GM10266 (cell line): Measurements from ENCODE around the gene MLLT3.

Experiments used
- DNase-seq: peaks from one replicate; pipeline ENCODE4 v3.0.0; 2012; ENCODE audit errors: extremely low spot score
- TF ChIP-seq, protein P1 (sequence below): IDR thresholded peaks from 2 replicates; pipeline ENCODE4 v1.5.1; 2012; ENCODE audit warnings: mild to moderate bottlenecking, low read depth; ENCODE audit not compliant: control insufficient read depth, insufficient read depth; ENCODE audit errors: missing control alignments

MLLT3 gene

DNA sequence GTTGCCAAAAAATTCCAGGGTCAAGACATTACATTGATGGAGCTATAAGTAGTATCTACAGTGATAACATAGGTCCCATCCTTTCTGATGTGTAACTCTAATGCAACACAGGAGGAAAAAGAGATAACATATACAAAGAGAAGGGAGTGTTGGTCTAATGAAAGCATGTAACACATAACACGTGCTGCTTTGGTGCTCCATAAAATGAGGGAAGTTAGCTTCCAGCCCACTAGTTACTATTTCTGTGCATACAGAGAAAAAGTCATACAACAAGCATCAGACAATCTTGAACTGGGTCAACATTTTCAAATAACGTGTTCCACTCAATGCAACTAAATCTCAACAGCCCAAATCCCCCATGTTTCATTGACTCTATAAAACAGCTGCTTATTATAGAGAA is 11.7 kb downstream of the MLLT3 start:
- DNase-seq: no peak
- TF ChIP-seq, protein P1, sequence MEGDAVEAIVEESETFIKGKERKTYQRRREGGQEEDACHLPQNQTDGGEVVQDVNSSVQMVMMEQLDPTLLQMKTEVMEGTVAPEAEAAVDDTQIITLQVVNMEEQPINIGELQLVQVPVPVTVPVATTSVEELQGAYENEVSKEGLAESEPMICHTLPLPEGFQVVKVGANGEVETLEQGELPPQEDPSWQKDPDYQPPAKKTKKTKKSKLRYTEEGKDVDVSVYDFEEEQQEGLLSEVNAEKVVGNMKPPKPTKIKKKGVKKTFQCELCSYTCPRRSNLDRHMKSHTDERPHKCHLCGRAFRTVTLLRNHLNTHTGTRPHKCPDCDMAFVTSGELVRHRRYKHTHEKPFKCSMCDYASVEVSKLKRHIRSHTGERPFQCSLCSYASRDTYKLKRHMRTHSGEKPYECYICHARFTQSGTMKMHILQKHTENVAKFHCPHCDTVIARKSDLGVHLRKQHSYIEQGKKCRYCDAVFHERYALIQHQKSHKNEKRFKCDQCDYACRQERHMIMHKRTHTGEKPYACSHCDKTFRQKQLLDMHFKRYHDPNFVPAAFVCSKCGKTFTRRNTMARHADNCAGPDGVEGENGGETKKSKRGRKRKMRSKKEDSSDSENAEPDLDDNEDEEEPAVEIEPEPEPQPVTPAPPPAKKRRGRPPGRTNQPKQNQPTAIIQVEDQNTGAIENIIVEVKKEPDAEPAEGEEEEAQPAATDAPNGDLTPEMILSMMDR: no peak

DNA sequence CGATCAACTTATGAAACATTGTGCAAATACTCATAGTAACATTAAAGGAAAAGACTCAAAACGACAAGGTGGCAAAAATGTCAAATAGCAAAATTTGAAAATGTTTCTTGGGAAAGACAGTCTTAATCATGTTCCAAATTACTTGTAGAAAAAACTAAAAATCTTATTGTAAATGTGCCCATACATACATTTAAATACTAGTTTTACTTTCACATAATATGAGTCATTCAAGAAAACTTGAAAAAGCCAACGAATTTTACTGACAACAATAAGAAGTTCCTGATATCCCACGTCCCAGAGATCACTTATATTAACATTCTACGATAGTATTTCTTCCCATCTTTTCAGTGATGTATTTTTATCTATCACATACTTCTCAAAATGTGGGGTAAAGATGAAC is 13.7 kb downstream of the MLLT3 start:
- no peak for DNase-seq
- TF ChIP-seq, protein P1: no peak

DNA sequence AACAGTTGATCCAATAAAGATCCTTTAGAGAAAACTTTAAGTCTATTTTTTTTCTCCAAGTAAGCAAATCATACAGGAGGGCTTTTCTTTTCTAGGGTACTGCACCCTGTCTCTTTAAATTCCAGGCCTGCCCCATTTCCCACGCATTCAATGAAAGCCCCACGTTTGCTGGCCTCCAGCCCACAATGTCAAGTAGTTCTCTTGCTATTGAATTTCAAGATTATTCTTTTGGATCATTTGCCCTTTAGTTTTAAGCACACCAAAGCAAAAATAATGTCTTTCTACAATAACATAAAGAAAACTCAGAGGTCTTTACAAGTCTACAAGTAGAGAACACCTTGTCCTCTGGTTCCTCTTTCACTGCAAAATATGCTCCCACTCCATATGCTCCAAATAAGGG is 15.6 kb downstream of the MLLT3 start:
- no peak for DNase-seq
- TF ChIP-seq, protein P1: no peak

DNA sequence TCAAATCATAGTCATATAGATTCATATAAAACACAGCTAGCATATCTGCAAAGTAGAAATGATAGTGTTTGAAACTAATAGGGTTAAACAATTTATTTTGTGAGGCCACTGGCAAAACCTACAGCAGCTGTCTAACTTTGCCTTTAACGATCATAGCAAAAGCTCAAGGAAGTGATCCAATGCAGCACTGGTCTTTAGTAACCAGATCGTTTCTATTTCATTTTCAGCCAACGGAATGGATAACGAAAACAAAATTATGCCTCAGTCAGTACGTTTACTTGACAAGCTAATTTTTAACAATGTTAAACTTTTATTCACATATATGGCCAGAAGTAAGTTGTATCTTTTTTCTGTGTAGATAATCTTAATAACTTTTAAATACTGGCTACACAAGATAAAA is 17.7 kb downstream of the MLLT3 start:
- TF ChIP-seq, protein P1: no peak

DNA sequence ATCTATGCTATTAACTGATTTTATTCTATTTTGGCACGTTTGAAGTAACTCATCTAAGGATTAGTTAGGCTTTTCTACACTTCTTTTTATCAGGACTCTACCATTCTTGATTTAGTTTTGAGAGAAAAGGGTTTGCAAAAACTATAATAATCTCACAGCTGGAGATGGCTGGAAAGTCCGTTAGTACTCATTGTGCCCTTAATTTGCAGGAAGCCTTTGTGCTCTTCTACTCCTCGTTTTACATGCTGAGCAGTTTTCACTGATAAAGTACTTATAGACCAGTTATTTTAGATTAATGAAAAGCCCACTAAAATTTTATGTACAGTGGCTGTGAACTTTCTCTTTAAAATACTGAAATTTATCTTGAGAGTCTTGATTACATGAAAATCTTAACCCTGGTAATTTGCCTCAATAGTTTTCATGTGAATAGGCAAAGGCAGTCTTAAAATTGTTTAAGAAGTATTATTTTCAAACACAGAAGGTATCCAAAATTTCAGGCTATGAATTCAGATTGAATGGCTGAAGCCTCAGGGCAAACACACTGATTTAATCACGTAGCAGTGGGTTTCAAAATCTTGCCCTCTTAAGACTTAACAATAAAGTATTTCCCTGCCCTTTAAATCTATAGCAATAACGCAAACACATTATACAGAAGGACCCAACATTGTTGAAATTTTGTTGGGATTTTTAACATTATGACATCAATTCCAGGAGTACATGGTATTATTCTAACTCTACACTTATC is 18.6 kb downstream of the MLLT3 start:
- DNase-seq: no peak
- TF ChIP-seq, protein P1: no peak

More for the DNA sequence above, 17.7 kb downstream of the MLLT3 start:
- DNase-seq: no peak

DNA sequence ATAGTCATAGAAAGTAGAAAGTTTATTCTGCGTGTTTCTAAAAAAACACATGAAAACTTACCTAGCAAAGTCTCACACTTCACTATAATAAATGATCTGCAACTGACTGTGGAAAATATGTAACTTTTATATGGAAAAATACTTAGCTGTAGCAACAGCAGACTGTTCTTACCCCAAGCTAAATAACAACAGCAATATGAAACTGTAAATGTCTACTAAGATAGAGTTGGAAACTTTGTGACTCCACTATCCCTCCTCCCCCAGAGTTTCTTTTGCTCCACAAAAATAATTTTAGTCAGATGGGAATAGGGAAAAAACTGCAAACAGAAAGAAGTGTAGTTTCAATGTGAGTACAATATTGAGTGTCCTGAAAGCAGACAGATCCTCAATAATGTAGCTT is 21.0 kb downstream of the MLLT3 start:
- no peak for DNase-seq
- TF ChIP-seq, protein P1: no peak

DNA sequence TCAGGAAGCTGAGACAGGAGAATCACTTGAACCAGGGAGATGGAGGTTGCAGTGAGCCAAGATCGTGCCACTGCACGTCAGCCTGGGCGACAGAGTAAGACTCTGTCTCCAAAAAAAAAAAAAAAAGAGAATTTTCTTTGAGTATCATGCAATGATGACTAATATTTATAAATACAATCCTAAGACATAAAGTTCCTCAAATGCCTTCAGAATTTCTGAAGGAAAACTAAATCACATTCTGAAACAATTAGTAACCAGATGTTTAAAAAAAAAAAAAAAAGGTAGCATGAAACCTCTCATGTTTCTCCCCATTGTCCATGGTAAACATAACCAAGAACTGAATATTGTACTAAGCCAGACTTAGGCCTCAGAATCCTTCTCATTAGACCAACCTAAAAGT is 23.1 kb downstream of the MLLT3 start:
- TF ChIP-seq, protein P1: no peak
- DNase-seq: no peak
